K562 (cell line): Measurements from ENCODE around the gene DEF6. TPM values are rescaled to one million over a fixed set of nuclear protein-coding genes. Genes with fewer than 3 reads are reported as not detected.

Experiments
- ATF4 ChIP-seq: fragments of 450-650 bp; formaldehyde crosslinking; IDR thresholded peaks from 2 replicates; pipeline ENCODE4 v1.4.0; 2022; ENCODE audit warnings: mild to moderate bottlenecking, moderate library complexity
- CBFB ChIP-seq: sonication (generic); formaldehyde crosslinking; IDR thresholded peaks from 2 replicates; pipeline ENCODE4 v1.4.0; 2020; ENCODE audit warnings: mild to moderate bottlenecking, missing genetic modification reagents
- CTBP1 ChIP-seq: fragments of 450-650 bp; IDR thresholded peaks from 2 replicates; pipeline ENCODE4 v1.6.1; 2016; ENCODE audit warnings: borderline replicate concordance
- ETV5 ChIP-seq: sonication (generic); formaldehyde crosslinking; IDR thresholded peaks from 2 replicates; pipeline ENCODE4 v1.4.0; 2020; ENCODE audit warnings: low read depth, mild to moderate bottlenecking, missing genetic modification reagents
- HOXB6 ChIP-seq: fragments of 250-450 bp; sonication (Bioruptor Pico); IDR thresholded peaks from 2 replicates; pipeline ENCODE4 v1.5.1; 2022; ENCODE audit warnings: mild to moderate bottlenecking, borderline replicate concordance
- ILF3 ChIP-seq: fragments of 450-650 bp; IDR thresholded peaks from 2 replicates; pipeline ENCODE4 v1.6.1; 2018; ENCODE audit warnings: antibody characterized with exemption, mild to moderate bottlenecking, moderate library complexity, borderline replicate concordance
- KDM2B ChIP-seq: fragments of 250-450 bp; sonication (Bioruptor Pico); IDR thresholded peaks from 2 replicates; pipeline ENCODE4 v1.8.0; 2021; ENCODE audit warnings: mild to moderate bottlenecking, moderate library complexity
- MAFG ChIP-seq: fragments of 450-650 bp; conservative IDR thresholded peaks from 2 replicates; pipeline ENCODE4 v1.6.1; 2016; ENCODE audit warnings: missing genetic modification characterization, missing compliant biosample characterization
- MITF ChIP-seq: IDR thresholded peaks from 2 replicates; pipeline ENCODE4 v1.6.1; 2014; ENCODE audit warnings: antibody characterized with exemption
- NR4A1 ChIP-seq, 2 experiments: fragments of 250-450 bp in 1 of 2; fragments of 450-650 bp in 1 of 2; sonication (Bioruptor Pico) in 1 of 2; IDR thresholded peaks; 2 replicates each; pipeline versions ENCODE4 v1.4.0 to v1.6.1; 2016 to 2020; ENCODE audit warnings: mild to moderate bottlenecking in 2 of 2, missing compliant biosample characterization in 1 of 2, missing genetic modification characterization in 1 of 2, moderate library complexity in 1 of 2
- PHF21A ChIP-seq: fragments of 450-650 bp; IDR thresholded peaks from 2 replicates; pipeline ENCODE4 v1.6.1; 2017; ENCODE audit warnings: low read depth, borderline replicate concordance
- POLR2G ChIP-seq: fragments of 200-400 bp; formaldehyde crosslinking; IDR thresholded peaks from 2 replicates; pipeline ENCODE4 v1.6.1; 2017; ENCODE audit warnings: low read depth, mild to moderate bottlenecking, antibody characterized with exemption, low read length, moderate library complexity
- PRDM10 ChIP-seq: fragments of 450-650 bp; IDR thresholded peaks from 2 replicates; pipeline ENCODE4 v1.6.1; 2018; ENCODE audit not compliant: partially characterized antibody
- PTBP1 ChIP-seq: fragments of 200-400 bp; formaldehyde crosslinking; IDR thresholded peaks from 2 replicates; pipeline ENCODE4 v1.6.1; 2017; ENCODE audit warnings: low read depth, low read length
- SIN3A ChIP-seq, 2 experiments: fragments of 150-350 bp in 1 of 2; IDR thresholded peaks; 2 replicates each; pipeline ENCODE4 v1.6.1; 2011 to 2016; ENCODE audit warnings: borderline replicate concordance in 2 of 2, low read depth in 2 of 2, low read length in 2 of 2, mild to moderate bottlenecking in 2 of 2, moderate library complexity in 2 of 2; ENCODE audit not compliant: control insufficient read depth in 1 of 2
- ZFX ChIP-seq: sonication (generic); formaldehyde crosslinking; IDR thresholded peaks from 2 replicates; pipeline ENCODE4 v1.8.0; 2022; ENCODE audit warnings: mild to moderate bottlenecking, missing genetic modification reagents, moderate library complexity
- ZNF175 ChIP-seq: fragments of 200-800 bp; sonication (Bioruptor generic); IDR thresholded peaks from 2 replicates; pipeline ENCODE4 v1.6.1; 2016; ENCODE audit warnings: low read depth, mild to moderate bottlenecking, missing genetic modification characterization, missing compliant biosample characterization
- ZNF316 ChIP-seq: fragments of 450-650 bp; IDR thresholded peaks from 2 replicates; pipeline ENCODE4 v1.6.1; 2016
- ZNF583 ChIP-seq: fragments of 250-450 bp; sonication (Bioruptor Pico); IDR thresholded peaks from 2 replicates; pipeline ENCODE4 v1.4.0; 2020
- ZNF644 ChIP-seq: fragments of 200-800 bp; sonication (Bioruptor generic); IDR thresholded peaks from 2 replicates; pipeline ENCODE4 v1.6.1; 2016; ENCODE audit warnings: low read depth, missing genetic modification characterization, missing compliant biosample characterization
- polyA plus RNA-seq, 8 experiments: library from polyadenylated mRNA; depleted of rRNA in 4 of 8; stranded (reverse) in 5 of 8; unstranded in 3 of 8; fragments of >200 nt; fragmentation: Nextera tagmentation in 2 of 8; fragmentation: Illumina TruSeq in 1 of 8; extraction: Ambion mirVana in 2 of 8; extraction: Trizol in 1 of 8; gene quantifications; 2 replicates each; pipeline versions ENCODE4 v1.2.1 to v1.2.3, GENCODE V29; 2011 to 2014; ENCODE audit warnings: inconsistent platforms in 1 of 8, missing spikeins in 1 of 8
- total RNA-seq, 7 experiments: library from RNA; depleted of rRNA in 6 of 7; stranded (reverse); fragments of >200 nt in 6 of 7; fragmentation: Illumina TruSeq in 2 of 7; extraction: Trizol in 2 of 7; gene quantifications; 2 replicates each; pipeline versions ENCODE4 v1.2.1 to v1.2.3, GENCODE V29; 2011 to 2021; ENCODE audit warnings: low replicate concordance in 1 of 7

The DEF6 gene
- total and polyA plus RNA-seq, 9 of the 15 experiments (the other 6 are each of a cell fraction or from before 2014, with no cell fraction given) = 1.3 to 44.6 (median 22.7) TPM

- TF ChIP-seq ETV5 (CRISPR knock-in tag) (peak; percentile 99), CTBP1 (peak; percentile 84; the same call in 1 of the 2 replicates), CBFB (CRISPR knock-in tag) (peak; percentile 99), ZNF644 (tag) (no peak; the same call in 1 of the 2 replicates), PRDM10 (peak; percentile 23), ZFX (CRISPR knock-in tag) (peak; percentile 81), PTBP1 (no peak), SIN3A (IDR thresholded peaks at IDR 0.05; ENCODE audit: borderline replicate concordance in 2 of 2, control insufficient read depth in 1 of 2, low read depth in 2 of 2, low read length in 2 of 2) (peak; percentile 51 to 85; a peak in 2 of 4 replicates), NR4A1 (CRISPR knock-in tag; IDR thresholded peaks at IDR 0.05) (0 out of 2 replicates have a peak, but pooled peaks have one; percentile 67), NR4A1 (tag; IDR thresholded peaks at IDR 0.05) (0 out of 2 replicates have a peak, but pooled peaks have one; percentile 42), MAFG (tag) (no peak), ILF3 (no peak), ZNF175 (no peak), ZNF583 (CRISPR knock-in tag) (no peak; the same call in 1 of the 2 replicates), KDM2B (CRISPR knock-in tag) (peak; percentile 27; the same call in 1 of the 2 replicates), ZNF316 (no peak), POLR2G (peak; percentile 93), HOXB6 (CRISPR knock-in tag) (no peak), PHF21A (no peak), ATF4 (CRISPR knock-in tag) (no peak), MITF (no peak)
Measured at GRCh38 chr6:35297601-35298481, at the start of gene DEF6 (continued).
